Left ventricle myocardium inferior (tissue), 1 donor: ENCODE data around the gene CCSER1. TPM values are rescaled to one million over a fixed set of nuclear protein-coding genes. Genes with fewer than 3 reads are reported as not detected.

Experiments used
- DNase-seq: peaks from one replicate; pipeline ENCODE4 v3.0.0-alpha.2; 2020
- H3K27ac ChIP-seq: fragments of 200-600 bp; replicated peaks from 2 replicates; pipeline ENCODE4 v1.8.0; 2021
- H3K27me3 ChIP-seq: fragments of 200-600 bp; 2 replicates; pipeline ENCODE4 v1.8.0; 2021; ENCODE audit warnings: low read depth
- H3K36me3 ChIP-seq: fragments of 200-600 bp; 2 replicates; pipeline ENCODE4 v1.8.0; 2021
- H3K4me1 ChIP-seq: fragments of 200-600 bp; 2 replicates; pipeline ENCODE4 v1.8.0; 2021
- H3K4me3 ChIP-seq: fragments of 200-600 bp; 2 replicates; pipeline ENCODE4 v1.8.0; 2021; ENCODE audit warnings: mild to moderate bottlenecking, moderate library complexity
- H3K9me3 ChIP-seq: fragments of 200-600 bp; replicated peaks from 2 replicates; pipeline ENCODE4 v1.8.0; 2021
- CTCF ChIP-seq: fragments of 200-600 bp; IDR thresholded peaks from 2 replicates; pipeline ENCODE4 v1.8.0; 2021; ENCODE audit warnings: antibody characterized with exemption, mild to moderate bottlenecking, borderline replicate concordance
- intact Hi-C: fragments of 100-400 bp; cut with micrococcal nuclease; formaldehyde crosslinking; loops from one replicate; pipeline ENCODE4 v1.11.0; 2022
- total RNA-seq: library from RNA; stranded (reverse); fragmentation: NEBNext Ultra II Directional; extraction: Animal tissue kit (Norgen Biotek cat#: 25700); gene quantifications from one replicate; pipeline ENCODE4 v1.2.1, GENCODE V29; 2021
- donor health status: DM: no; HTN: yes; CAD: no; lungs with severe emphysema.

CCSER1 gene
- total RNA-seq, 1 donor from 2014 or later, result 13.2 TPM

- H3K4me3 ChIP-seq, result no peak overlapping the region
- no peaks in the 10 kb centered on the region for H3K4me1 ChIP-seq
- H3K27ac ChIP-seq, result no peak overlapping the region
- DNase-seq, result no peak
- no peak for TF ChIP-seq CTCF
- no peaks in the 10 kb centered on the region for H3K36me3 ChIP-seq
- intact Hi-C loops, result no loop called here
- H3K27me3 ChIP-seq, result no peaks in the 10 kb centered on the region
- peaks cover 13% of the 10 kb centered on the region for H3K9me3 ChIP-seq
Measured at GRCh38 chr4:91058345-91058744, 931.2 kb downstream of the CCSER1 start.

GRCh38 chr4:91064157-91064853, 937.1 kb downstream of the CCSER1 start:
- no peaks in the 10 kb centered on the region for H3K36me3 ChIP-seq

GRCh38 chr4:91065117-91065516, 937.9 kb downstream of the CCSER1 start:
- TF ChIP-seq CTCF, result no peak
- Histone ChIP-seq H3K27ac (no peak overlapping the region), H3K9me3 (no peaks in the 10 kb centered on the region), H3K4me1 (peaks cover 11% of the 10 kb centered on the region), H3K4me3 (no peak overlapping the region), H3K27me3 (no peaks in the 10 kb centered on the region), H3K36me3 (no peaks in the 10 kb centered on the region)
- intact Hi-C loops, result no loop called here
- no peak for DNase-seq

More at GRCh38 chr4:91064157-91064853, 937.1 kb downstream of the CCSER1 start:
- no peak for DNase-seq
- no peak overlapping the region for H3K4me3 ChIP-seq
- TF ChIP-seq CTCF, result no peak
- H3K4me1 ChIP-seq, result peaks cover 11% of the 10 kb centered on the region
- H3K27ac ChIP-seq, result no peak overlapping the region
- intact Hi-C loops, result no loop called here
- H3K27me3 ChIP-seq, result no peaks in the 10 kb centered on the region
- H3K9me3 ChIP-seq, result no peaks in the 10 kb centered on the region

GRCh38 chr4:91070736-91071135, 943.5 kb downstream of the CCSER1 start:
- no peak for TF ChIP-seq CTCF
- no peak overlapping the region for H3K4me3 ChIP-seq
- H3K27me3 ChIP-seq, result no peaks in the 10 kb centered on the region
- no peak for DNase-seq
- no peaks in the 10 kb centered on the region for H3K9me3 ChIP-seq
- H3K36me3 ChIP-seq, result no peaks in the 10 kb centered on the region
- H3K27ac ChIP-seq, result no peak overlapping the region
- H3K4me1 ChIP-seq, result no peaks in the 10 kb centered on the region
- intact Hi-C loops, result no loop called here

GRCh38 chr4:91076147-91076546, 949.0 kb downstream of the CCSER1 start:
- no peak for TF ChIP-seq CTCF
- H3K9me3 ChIP-seq, result peaks cover 30% of the 10 kb centered on the region
- no peak for DNase-seq

More at GRCh38 chr4:91076147-91076546, 949.0 kb downstream of the CCSER1 start:
- no peaks in the 10 kb centered on the region for H3K36me3 ChIP-seq
- H3K4me3 ChIP-seq, result no peak overlapping the region
- intact Hi-C loops, result no loop called here
- H3K4me1 ChIP-seq, result no peaks in the 10 kb centered on the region
- H3K27ac ChIP-seq, result no peak overlapping the region
- no peaks in the 10 kb centered on the region for H3K27me3 ChIP-seq
